ENCODE data around the gene ZDHHC16.

DNA sequence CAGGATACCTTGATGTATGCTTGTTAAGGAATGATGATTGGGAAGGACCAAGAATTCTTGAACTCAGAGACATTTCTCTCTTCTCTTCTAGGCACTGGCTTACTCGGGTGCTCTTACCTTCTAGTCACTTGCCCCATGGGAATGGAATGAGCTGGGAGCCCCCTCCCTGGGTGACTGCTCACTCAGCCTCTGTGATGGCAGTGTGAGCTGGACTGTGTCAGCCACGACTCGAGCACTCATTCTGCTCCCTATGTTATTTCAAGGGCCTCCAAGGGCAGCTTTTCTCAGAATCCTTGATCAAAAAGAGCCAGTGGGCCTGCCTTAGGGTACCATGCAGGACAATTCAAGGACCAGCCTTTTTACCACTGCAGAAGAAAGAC lies 10.7 kb downstream of the ZDHHC16 start:
- no peak for TF ChIP-seq POLR2A (IDR thresholded peaks at IDR 0.05)
- TF ChIP-seq, protein P1, sequence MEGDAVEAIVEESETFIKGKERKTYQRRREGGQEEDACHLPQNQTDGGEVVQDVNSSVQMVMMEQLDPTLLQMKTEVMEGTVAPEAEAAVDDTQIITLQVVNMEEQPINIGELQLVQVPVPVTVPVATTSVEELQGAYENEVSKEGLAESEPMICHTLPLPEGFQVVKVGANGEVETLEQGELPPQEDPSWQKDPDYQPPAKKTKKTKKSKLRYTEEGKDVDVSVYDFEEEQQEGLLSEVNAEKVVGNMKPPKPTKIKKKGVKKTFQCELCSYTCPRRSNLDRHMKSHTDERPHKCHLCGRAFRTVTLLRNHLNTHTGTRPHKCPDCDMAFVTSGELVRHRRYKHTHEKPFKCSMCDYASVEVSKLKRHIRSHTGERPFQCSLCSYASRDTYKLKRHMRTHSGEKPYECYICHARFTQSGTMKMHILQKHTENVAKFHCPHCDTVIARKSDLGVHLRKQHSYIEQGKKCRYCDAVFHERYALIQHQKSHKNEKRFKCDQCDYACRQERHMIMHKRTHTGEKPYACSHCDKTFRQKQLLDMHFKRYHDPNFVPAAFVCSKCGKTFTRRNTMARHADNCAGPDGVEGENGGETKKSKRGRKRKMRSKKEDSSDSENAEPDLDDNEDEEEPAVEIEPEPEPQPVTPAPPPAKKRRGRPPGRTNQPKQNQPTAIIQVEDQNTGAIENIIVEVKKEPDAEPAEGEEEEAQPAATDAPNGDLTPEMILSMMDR (IDR thresholded peaks at IDR 0.05) = no peak

Data from uterus (tissue), 2 donors.